LNCaP clone FGC (cell line): ENCODE results near the gene NT5DC2.

Experiments used
- DNase-seq: peaks from one replicate; pipeline ENCODE4 v3.0.0-alpha.2; 2011; ENCODE audit warnings: low read depth
- H3K4me3 ChIP-seq: 2 replicates; pipeline ENCODE4 v1.5.1; 2011; ENCODE audit warnings: mild to moderate bottlenecking, low read depth, low read length, control low read depth
- CTCF ChIP-seq: IDR thresholded peaks from 2 replicates; pipeline ENCODE4 v1.5.1; 2012; ENCODE audit warnings: mild to moderate bottlenecking; ENCODE audit not compliant: control insufficient read depth, insufficient read depth; ENCODE audit errors: extremely low read depth

Gene NT5DC2

DNA sequence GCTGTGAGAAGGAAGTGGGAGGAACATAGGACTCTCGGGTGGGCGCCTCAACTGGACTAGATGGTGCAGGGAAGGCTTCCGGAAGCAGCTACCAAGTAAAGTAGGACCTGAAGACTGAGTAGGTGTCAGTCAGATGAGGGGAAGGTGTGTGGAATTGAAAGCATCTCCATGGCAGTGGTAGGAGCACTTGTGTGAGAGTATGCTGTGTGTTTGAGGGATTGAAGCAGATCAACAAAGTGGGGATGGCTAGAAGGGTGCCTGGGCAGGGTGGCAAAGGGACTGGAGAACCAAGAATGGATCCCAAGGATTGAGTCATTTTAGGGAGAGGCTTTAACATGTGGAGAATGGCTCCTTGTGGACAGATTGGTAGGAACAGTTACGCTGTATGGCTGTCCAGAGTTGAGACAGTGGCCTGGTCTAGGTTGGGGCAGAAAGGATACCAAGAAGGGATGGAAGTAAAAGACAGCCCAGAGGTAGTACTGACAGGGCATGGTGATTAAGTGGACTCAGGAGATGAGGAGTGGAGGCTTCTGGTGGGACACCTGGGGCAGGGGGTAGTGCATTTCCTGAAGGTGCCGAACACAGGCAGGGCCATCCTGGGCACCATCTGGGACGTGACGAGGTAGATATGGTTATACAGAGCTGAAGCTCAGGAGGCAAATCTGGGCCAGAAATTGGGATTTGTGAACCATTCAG, 4.2 kb upstream of the NT5DC2 start:
- no peak for DNase-seq
- H3K4me3 ChIP-seq = peak overlapping the region; percentile 67
- no peak for TF ChIP-seq CTCF

DNA sequence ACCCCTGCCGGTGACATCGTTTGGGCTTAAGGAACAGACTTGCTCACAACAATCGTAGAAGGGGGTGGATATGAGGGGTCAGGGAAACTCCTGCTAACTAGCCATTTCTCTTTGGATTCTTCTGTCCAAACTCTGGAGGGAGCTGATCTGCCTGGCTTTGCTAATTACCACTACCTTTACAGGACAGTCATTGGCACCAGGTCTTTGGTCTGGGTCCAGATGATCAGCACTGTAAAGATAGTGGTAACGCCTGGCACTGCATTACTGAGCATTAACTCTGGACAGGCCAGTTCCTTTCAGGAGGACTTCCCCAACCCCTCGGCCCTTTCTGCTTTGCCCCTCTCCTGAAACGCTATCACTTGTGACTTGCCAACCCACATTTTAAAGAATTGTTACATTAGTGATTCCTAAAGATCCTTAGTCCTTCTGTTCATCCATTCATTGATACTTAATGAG, 3.5 kb upstream of the NT5DC2 start:
- peak overlapping the region; percentile 67 for H3K4me3 ChIP-seq
- DNase-seq = no peak
- TF ChIP-seq CTCF = no peak

- peak within 1 kb of the TSS; percentile 67 for H3K4me3 ChIP-seq
- no peak for TF ChIP-seq CTCF
- DNase-seq = peak; percentile 95
Observed at GRCh38 chr3:52536369-52537164, 2.9 kb upstream of the NT5DC2 start, which contains the start of gene UQCC5. TSS of gene UQCC5 (plus strand) at chr3:52536605. CDS start at chr3:52536756, 151 bp downstream.

GRCh38 chr3:52536112-52536368, 2.4 kb upstream of the NT5DC2 start:
- DNase-seq = no peak
- 0 out of 2 replicates have a peak, but pooled peaks have one; percentile 13 for TF ChIP-seq CTCF
- H3K4me3 ChIP-seq = peak overlapping the region; percentile 30; the same call in 1 of the 2 replicates

DNA sequence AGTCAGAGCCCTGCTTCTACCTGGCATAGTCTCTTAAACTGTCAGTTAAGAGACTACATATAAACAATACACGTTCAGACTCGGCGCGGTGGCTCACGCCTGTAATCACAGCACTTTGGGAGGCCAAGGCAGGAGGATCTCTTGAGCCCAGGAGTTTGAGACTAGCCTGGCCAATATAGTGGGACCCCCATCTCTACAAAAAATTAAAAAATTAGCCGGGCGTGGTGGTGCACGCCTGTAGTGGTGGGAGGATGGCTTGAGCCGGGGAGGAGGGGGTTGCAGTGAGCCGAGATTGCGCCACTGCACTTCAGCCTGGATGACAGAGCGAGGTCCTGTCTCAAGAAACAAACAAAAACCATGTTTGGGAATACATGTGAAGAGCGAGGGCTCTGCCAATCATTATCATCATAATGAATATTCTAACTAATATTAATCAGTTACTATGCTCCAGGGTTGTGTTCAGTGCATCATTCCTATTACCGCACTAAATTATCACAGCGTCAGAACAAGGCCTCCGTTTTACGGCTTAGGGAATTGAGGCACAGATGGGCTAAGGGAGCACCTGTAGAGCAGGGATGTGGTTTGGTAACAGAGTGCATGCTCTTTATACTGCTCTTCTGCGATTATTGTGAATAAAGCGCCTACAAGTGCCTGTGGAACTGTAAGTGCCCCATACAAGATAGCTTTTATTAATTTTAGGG, 1.9 kb upstream of the NT5DC2 start:
- DNase-seq = no peak
- TF ChIP-seq CTCF = no peak
- peak overlapping the region; percentile 30; the same call in 1 of the 2 replicates for H3K4me3 ChIP-seq

DNA sequence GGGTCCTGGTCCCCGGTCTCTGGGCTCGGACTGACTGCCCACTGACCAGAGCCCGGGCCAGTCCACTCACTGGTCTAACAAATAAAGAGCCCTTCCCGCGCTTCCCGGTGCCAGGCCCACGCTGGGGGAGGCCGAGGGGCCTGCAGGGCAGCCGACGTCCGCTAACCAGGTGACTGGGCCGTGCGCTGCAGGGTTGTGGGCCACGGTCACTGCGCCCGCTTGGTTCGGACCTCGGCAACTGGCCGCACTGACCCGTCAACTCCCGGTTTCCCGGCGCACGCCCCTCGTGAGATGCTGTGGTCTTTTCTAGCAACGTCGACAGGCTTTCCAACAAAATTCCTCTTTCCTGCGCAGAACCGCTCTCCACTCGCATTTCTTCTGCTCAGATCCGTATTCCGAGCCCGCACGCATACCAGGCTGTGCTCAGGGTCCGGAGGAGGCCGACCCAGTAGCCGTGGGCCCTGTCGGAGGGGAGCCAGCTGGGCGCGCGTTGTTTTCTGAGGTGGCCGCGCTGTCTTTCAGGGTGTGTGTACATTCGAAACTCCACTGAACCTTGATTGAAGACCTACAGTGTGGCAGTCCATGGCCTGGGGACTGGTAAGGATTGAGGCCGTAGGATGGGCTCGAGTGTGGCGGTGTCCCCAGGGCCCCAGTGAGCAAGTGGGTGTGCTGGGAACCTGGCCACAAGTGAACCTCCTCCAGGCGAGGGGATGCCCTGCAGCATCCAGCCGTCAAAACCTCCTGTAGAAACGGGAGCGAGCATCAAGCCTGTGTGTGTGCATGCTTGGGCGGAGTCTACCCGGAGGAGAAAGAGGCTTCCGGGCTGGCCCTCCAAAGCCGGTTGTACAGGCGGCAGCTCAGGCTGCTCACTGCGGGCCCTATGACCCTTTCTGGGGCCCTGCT, 875 bp upstream of the NT5DC2 start:
- peak overlapping the region; percentile 67 for H3K4me3 ChIP-seq
- TF ChIP-seq CTCF = no peak
- DNase-seq = no peak
